Fibroblast of the conjunctiva (primary cell): ENCODE measurements around the gene KNDC1.

Experiments used
- DNase-seq: peaks from one replicate; pipeline ENCODE4 v3.0.0-alpha.2; 2010; ENCODE audit warnings: low read depth

Gene KNDC1

GRCh38 chr10:133241501-133242205 lies 81.6 kb downstream of the KNDC1 start:
- DNase-seq: no peak

DNA sequence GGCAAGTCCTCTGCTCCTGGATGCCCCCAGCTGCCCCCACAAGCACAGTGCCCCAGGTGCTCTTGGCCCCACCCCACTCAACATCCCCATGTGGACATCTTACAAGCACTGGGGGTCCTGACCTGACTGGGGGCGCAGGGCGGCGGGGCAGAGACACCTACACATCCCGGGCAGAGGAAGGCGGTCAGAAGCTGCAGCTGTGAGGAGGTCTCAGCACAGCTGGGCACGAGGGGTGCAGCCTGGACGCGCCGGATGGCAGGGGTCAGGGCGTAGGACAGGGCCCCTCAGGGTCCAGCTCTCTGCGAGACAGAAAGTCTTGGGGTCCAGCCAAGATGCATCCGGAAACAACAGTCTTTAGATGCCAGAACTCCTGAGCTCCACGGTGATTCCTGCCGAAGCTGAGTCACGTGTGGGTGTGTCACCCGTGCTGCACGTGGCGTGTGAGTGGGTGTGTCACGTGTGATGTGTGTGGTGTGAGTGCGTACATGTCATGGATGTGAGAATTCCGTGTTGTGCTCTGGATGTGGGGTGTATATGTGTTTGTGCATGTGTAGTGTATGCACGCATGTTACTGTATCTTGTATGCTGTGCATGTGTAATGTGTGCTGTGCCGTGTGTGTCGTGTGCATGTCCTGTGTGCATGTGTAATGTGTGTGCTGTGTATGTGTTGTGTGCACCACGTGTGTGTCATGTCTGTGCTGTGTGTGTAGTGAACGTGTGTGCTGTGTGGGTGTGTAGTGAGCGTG lies 82.8 kb downstream of the KNDC1 start:
- DNase-seq: no peak

DNA sequence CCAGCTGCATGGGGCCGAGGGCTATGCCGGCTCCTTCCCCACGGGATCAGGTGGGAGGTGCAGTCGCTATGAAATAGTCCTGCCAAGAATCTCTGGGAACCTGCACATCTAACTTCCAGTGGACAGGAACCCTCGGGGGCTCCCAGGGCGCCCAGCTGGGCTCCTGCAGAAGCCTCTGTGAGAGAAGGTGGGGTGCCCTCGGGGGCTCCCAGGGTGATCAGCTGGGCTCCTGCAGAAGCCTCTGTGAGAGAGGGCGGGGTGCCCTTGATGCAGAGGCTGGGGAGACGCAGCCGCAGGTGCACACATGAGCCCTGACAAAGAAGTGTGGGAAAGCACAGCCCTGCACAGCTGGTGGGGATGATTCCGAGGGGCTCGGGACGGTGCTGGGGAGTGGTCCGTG lies 83.6 kb downstream of the KNDC1 start:
- DNase-seq: no peak

- DNase-seq: no peak
These were observed 85.6 kb downstream of the KNDC1 start for GRCh38 chr10:133245439-133246235.

- DNase-seq: no peak
These were observed 86.2 kb downstream of the KNDC1 start for GRCh38 chr10:133246236-133246626.

DNA sequence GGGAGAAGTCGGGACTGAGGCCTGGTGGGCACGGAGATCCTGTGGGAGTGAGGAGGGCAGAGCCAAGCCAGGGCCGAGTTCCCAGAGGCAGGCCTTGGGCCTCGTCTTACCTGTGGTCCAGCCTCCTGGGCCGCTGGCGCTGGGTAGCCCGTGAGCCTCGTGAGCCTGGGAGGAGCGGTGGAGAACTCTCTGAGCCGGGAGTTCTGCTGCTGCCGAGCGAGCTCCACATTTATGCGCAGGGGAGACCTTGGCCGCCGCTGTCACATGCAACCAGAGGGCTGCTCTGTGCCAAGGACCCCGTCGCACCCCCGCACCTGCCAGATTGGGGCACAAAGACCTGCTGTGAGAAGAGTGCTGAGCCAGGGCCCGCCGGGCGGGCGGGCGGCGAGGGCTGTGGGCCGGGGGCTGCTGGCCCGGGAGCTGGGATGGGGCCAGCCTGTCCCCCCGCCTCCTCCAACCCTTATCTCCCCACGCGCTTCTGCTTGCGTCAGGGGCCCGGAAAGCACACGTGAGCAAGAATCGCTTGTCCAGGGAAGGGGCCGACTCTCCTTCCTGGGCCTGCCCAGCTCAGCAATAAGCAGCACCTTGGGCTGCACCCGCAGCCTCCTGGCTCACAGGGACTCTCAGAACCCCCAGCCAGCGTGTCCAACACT lies 87.8 kb downstream of the KNDC1 start:
- DNase-seq: no peak

- no peak for DNase-seq
These were observed 88.3 kb downstream of the KNDC1 start for GRCh38 chr10:133248334-133248715.

DNA sequence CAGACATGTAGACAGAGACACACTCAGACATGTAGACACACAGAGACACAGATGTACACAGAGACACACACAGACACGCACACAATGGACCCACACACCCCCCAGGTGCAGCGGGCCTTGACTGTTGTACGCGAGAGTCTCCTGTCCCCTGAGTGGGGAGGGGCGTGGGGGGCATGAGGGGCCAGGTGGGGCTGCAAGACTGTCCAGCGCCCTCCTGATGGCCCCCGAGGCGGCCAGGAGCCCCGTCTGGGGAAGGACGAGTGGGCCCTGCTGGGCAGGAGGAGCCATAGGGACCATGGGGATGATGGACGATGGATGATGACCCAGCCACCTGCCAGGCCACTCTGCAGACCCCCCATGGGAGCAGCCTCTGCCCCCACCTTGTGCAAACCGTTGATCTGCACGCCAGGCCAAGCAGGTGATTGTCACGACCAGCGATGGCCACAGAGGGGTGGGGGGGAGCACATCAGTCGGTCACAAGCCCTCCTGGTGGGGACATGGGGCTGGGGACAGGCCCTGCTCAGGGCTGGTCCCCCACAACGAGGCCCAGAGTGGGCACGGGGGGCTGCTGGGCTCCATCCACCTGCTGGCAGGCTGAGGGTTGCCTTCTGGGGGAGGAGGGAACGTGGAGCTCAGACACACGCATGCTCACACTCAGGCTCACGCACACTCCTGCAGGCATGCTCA lies 89.2 kb downstream of the KNDC1 start:
- DNase-seq: no peak

DNA sequence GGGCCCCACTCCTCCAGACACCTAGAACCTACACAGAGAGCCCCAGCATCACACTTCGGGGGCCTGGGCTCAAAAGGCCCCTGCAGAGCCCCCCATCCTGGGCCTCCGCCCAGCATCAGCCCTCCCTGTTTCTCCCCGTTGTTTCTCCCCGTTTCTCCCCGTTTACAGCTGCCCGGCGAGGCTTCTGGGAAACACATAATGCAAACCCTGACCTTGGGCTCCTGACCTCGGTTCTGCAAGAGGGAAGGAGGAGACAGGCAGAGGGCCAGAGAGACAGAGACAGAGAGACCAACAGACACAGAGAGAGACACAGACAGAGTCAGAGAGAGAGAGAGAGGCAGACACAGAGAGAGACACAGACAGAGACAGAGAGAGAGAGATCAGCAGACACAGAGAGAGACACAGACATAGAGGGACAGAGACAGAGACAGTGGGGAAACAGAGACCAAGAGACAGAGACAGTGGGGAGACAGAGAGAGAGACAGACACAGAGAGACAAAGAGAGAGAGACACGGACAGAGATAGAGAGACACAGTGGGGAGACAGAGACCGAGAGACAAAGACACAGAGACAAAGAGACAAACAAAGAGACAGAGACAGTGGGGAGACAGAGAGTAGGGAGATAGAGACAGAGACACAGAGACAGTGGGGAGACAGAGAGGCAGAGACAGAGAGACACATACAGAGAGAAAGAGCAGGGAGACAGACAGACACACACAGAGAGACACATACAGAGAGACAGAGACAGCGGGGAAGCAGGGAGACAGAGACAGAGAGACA lies 90.1 kb downstream of the KNDC1 start:
- DNase-seq: no peak

- DNase-seq: no peak
These were observed 91.6 kb downstream of the KNDC1 start for GRCh38 chr10:133251388-133252222.

- DNase-seq: no peak
These were observed 92.2 kb downstream of the KNDC1 start for GRCh38 chr10:133252223-133252552.

GRCh38 chr10:133253361-133253955 lies 93.4 kb downstream of the KNDC1 start:
- no peak for DNase-seq

DNA sequence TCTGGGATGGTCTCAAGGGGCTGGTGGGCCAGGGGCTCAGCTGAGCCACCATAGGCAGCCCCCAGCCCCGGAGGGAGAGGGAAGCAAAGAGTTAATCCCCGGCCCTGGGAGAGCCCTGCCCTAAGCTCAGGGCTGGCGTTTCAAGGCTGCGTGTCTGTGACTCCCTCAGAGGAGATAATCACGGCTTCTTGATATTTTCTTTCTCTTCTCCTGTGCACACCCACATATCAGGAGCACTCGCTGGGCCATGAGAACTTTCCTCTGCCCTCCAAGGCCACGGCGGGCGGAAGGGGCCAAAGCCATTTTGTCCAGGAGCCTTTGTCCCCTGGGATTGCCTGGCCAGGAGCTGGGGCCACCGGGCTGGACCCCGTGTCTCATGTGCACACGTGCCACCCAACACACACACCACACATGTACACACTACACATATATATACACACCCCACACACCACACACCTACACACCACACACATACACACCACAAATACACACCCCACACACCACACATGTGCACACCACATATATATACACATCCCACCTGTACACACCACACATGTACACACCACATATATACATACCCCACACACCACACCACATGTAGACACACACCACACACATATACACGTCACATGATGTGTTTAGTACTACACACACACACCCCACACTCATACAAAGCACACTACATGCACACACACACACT lies 94.6 kb downstream of the KNDC1 start:
- DNase-seq: no peak

DNA sequence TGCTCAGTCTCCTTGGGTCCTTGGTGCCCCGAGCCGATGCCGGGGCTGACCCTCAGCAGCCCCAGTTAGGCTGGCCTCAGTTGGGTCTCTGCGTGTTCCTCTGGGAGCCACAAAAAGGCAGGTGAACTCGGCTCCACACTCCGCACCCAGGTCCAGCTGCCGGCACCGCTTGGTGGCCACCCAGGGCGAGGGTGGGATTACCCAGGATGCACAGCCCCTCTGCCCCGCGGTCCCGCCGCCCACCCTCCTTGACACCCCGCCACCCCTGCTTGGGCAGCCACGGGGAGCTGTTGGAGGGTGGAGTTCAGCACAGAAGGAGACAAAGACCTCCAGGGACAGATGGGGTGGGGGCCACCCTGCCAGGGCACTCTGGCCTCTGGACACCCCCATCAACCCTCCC lies 95.3 kb downstream of the KNDC1 start:
- DNase-seq: no peak

GRCh38 chr10:133257489-133258065 lies 97.6 kb downstream of the KNDC1 start:
- DNase-seq: no peak

GRCh38 chr10:133258066-133258817 lies 98.2 kb downstream of the KNDC1 start:
- no peak for DNase-seq

DNA sequence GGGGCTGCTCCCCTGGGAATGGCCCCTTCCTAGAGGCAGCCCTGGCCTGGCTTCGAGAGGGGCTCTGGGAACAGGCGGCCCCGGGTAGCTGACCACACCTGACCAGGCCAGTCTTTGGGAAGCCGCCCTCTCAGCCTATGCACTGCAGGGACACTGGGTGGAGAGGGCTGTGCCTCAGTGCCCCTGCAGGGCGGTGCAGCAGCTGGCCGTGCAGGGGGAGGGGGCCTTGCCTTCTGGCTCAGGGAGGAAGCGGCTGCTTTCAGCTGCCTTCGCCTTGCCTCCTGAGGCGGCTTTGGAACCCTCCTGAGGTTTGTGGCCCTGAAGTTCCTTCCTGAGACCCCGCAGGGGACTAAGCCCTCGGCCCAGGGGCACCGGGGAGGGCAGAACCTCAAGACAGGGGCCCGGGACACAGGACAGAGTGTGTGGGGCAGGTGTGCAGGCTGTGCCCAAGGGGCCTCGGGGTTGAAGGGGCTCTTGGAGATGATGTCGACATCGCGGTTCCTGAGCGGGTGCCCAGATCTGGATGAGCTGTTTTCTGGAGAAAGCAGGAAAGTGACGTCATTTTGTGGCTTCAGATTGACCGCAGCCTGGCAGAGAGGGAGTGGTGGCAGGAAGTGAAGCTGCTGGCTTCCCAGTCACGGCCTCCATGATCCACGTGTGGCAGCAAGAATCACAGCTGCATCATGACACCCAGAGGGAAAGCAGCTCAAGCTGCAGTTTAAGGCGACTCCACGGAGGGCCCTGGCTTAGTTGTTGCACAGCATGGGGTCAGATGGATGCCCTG lies 99.0 kb downstream of the KNDC1 start:
- DNase-seq: peak; percentile 96
